Testis (tissue), 3 donors: ENCODE data around the gene TMEM222. TPM values are rescaled to one million over a fixed set of nuclear protein-coding genes. Genes with fewer than 3 reads are reported as not detected.

Experiments
- DNase-seq: peaks from one replicate; pipeline ENCODE4 v3.0.0-alpha.2; 2019
- H3K27ac ChIP-seq, 2 donors: fragments of 200-600 bp; sonication (generic); one replicate each; pipeline ENCODE4 v1.5.1; 2019
- H3K27me3 ChIP-seq: fragments of 200-600 bp; sonication (generic); one replicate; pipeline ENCODE4 v1.5.1; 2019
- H3K36me3 ChIP-seq: fragments of 200-600 bp; sonication (generic); one replicate; pipeline ENCODE4 v1.5.1; 2017; ENCODE audit warnings: low read depth; ENCODE audit errors: missing control alignments
- H3K4me1 ChIP-seq: fragments of 200-600 bp; sonication (generic); one replicate; pipeline ENCODE4 v1.5.1; 2019
- H3K4me3 ChIP-seq, 2 donors: fragments of 200-600 bp; sonication (generic); one replicate each; pipeline ENCODE4 v1.5.1; 2017 to 2019
- H3K9me3 ChIP-seq: fragments of 200-600 bp; sonication (generic); one replicate; pipeline ENCODE4 v1.5.1; 2017
- CTCF ChIP-seq, 3 experiments: fragments of 450-650 bp in 2 of 3; fragments of 200-600 bp in 1 of 3; sonication (generic) in 1 of 3; IDR thresholded peaks; one replicate each; pipeline ENCODE4 v1.5.1; 2016 to 2019; ENCODE audit warnings: antibody characterized with exemption in 3 of 3, mild to moderate bottlenecking in 2 of 3, moderate library complexity in 1 of 3
- POLR2A ChIP-seq: fragments of 450-650 bp; IDR thresholded peaks from one replicate; pipeline ENCODE4 v1.6.1; 2017; ENCODE audit warnings: antibody characterized with exemption, mild to moderate bottlenecking, moderate library complexity
- WGBS, 2 donors: methylation state at CpG; one replicate each; pipeline ENCODE4 v1.1.5; 2018; 5-methylcytosine and 5-hydroxymethylcytosine counted together
- intact Hi-C: fragments of 100-400 bp; cut with DNase I; formaldehyde crosslinking; loops from one replicate; pipeline ENCODE4 v1.15.1; 2023; ENCODE audit warnings: low total_unique reads
- polyA plus RNA-seq: library from polyadenylated mRNA; stranded (reverse); fragments of 350-450 nt; fragmentation: Illumina TruSeq; extraction: RNeasy Lipid Tissue Mini Kit (QIAGEN cat#74804); gene quantifications from one replicate; pipeline ENCODE4 v1.2.3, GENCODE V29; 2014; ENCODE audit warnings: low read depth, low replicate concordance; ENCODE audit not compliant: insufficient read depth
- total RNA-seq, 2 donors: library from RNA; depleted of rRNA; stranded (reverse); fragments of >200 nt; gene quantifications; one replicate each; pipeline ENCODE4 v1.2.3, GENCODE V29; 2016

The TMEM222 gene
- total and polyA plus RNA-seq, 3 donors from 2014 or later = 41.4 to 81.6 (median 67.5) TPM

DNA sequence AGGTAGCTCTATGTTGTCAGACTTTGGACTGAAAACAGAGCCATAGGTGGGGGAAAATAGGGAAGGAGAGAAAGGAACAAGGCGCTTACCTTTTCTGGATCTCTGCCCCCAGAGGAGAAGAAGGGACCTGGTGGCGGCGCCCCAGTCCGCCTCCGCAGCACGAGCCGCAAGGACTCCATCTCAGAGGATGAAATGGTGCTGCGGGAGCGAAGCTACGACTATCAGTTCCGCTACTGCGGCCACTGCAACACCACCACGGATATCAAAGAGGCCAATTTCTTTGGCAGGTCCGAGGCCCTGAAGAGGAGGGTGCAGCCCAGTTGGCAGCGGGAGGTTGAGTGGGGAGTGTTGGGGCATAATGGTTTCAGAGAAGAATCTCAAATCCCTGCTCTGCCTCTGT, 18.5 kb upstream of the TMEM222 start:
- 78 to 89% methylated on average over 15 of the region's 15 CpGs for WGBS, 2 donors
- H3K9me3 ChIP-seq = no peaks in the 10 kb centered on the region
- no peaks in the 10 kb centered on the region for H3K27me3 ChIP-seq
- no peak for TF ChIP-seq CTCF (IDR thresholded peaks at IDR 0.05)
- TF ChIP-seq POLR2A = no peak
- intact Hi-C loops = loop anchor here (5.0 kb wide), 1 partner anchor 89 kb away; the partner anchor contains the start of gene GPR3
- H3K27ac ChIP-seq = no peak overlapping the region
- H3K36me3 ChIP-seq = no peaks in the 10 kb centered on the region
- no peak overlapping the region for H3K4me3 ChIP-seq
- no peak for DNase-seq
- H3K4me1 ChIP-seq = peaks cover 19% of the 10 kb centered on the region

DNA sequence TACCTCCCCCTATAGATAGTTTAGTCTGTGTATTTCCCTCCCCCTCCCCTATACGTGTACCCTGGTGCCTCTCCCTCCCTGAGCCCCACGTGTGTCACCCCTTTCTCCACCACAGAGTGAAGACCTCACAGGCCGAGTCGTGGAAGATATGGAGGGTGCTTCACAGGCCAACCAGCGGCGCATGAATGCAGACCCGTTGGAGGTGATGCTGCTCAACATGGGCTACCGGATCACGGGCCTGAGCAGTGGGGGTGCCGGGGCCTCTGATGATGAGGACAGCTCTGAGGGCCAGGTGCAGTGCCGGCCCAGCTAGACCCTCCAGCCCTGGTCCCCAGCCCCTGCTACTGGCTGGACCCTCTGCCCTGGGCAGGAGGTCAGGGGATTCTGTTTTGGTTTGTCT, 15.9 kb upstream of the TMEM222 start:
- Histone ChIP-seq H3K4me3 (no peak overlapping the region), H3K27me3 (no peaks in the 10 kb centered on the region), H3K36me3 (no peaks in the 10 kb centered on the region), H3K4me1 (no peaks in the 10 kb centered on the region), H3K27ac (no peak overlapping the region), H3K9me3 (no peaks in the 10 kb centered on the region)
- DNase-seq = no peak
- 91 to 92% methylated on average over 11 of the region's 11 CpGs for WGBS, 2 donors
- intact Hi-C loops = no loop called here
- TF ChIP-seq POLR2A (no peak), CTCF (IDR thresholded peaks at IDR 0.05) (no peak)

DNA sequence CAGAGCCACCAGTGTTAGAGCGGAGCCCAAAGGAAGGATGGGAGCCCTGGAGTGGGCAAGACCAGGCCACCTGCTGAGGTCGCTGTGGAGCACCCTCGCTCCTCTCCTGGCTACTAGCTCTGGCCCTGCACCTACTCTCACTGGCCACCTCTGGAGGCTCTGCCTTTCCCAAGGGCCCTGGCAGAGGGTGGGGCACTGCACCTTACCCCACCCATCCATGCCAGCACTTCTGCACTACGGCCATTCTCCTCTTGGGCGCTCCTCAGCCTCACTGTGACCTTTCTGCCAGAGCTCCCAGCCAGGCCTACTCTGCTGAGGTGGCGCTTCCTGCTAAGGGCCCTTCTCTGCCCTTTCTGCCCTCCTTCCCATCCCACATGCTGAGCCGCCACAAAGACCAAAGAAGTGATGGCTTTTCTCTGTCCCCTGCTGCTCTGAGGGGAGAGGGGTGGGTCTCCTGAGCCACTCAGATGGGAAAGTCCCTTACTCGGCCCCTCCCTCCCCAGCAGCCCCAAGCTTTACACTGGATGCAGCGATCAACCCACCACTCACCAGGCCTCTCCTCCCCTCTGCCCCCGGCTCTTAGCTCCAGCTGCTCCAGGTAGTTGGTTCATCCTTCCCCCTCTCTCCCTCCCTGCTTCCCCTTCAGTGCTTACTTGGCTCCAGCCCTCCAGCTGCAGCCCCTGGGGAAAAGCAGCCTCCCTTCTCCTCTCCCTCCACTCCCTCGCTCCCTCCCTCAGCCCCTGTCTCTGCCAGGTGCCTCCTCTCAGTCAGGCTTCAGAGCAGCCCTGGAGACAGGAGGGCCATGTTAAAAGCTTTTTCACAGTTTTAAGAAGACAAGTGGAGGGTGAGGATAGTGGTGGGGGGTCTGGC, 14.8 kb upstream of the TMEM222 start:
- intact Hi-C loops = no loop called here
- no peaks in the 10 kb centered on the region for H3K4me1 ChIP-seq
- no peak for TF ChIP-seq POLR2A
- TF ChIP-seq CTCF (IDR thresholded peaks at IDR 0.05) = no peak
- H3K4me3 ChIP-seq = no peak overlapping the region
- H3K27me3 ChIP-seq = no peaks in the 10 kb centered on the region
- DNase-seq = no peak
- H3K27ac ChIP-seq = no peak overlapping the region
- 83 to 89% methylated on average over 11 of the region's 11 CpGs for WGBS, 2 donors
- H3K9me3 ChIP-seq = no peaks in the 10 kb centered on the region
- no peaks in the 10 kb centered on the region for H3K36me3 ChIP-seq

DNA sequence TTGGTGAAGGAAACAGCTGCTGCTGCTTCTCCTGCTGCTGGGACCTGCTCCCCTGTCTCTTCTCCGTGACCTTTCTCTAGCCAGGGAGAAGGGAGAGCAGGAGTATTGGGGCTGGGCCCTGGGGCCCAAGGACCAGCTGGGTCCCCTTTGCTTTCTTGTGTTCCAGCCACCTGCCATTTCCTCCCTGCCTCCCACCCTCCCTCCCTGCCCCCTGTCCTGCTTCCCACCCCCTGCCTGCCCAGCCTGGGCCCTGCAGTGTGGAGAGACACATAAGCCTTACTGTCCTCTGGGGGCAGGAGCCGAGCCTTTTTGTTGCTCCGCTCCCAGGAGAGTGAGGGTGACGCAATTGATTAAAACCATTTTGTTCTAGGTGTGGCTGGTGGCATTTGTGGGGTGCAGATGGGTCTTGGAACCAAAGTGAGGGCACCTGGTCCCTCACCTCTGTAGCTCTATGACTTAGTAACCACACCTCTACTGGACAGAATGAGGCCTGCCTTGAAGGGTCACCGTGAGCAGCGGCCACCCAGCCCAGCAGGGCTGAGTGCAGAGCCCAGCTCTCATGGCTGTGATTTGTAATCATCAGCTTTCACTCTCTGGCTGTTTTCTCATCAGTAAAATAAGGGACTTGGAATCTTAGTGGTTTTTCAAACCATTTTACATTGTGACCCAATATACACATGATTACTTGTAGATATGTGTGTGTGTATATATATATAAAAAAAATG, 13.9 kb upstream of the TMEM222 start:
- TF ChIP-seq POLR2A (no peak), CTCF (IDR thresholded peaks at IDR 0.05) (no peak)
- H3K9me3 ChIP-seq = no peaks in the 10 kb centered on the region
- intact Hi-C loops = no loop called here
- 89 to 91% methylated on average over 6 of the region's 6 CpGs for WGBS, 2 donors
- no peak overlapping the region for H3K27ac ChIP-seq
- no peak overlapping the region for H3K4me3 ChIP-seq
- DNase-seq = no peak
- no peaks in the 10 kb centered on the region for H3K27me3 ChIP-seq
- no peaks in the 10 kb centered on the region for H3K4me1 ChIP-seq
- H3K36me3 ChIP-seq = no peaks in the 10 kb centered on the region
